ENCODE measurements around the gene RRP8. TPM values are rescaled to one million over a fixed set of nuclear protein-coding genes. Genes with fewer than 3 reads are reported as not detected.

RRP8 gene
- total RNA-seq: 7.4 and 23.3 TPM in 2 replicates

GRCh38 chr11:6603287-6604080, at the start of gene RRP8, which contains the start of gene ILK:
TSS of gene RRP8 (minus strand) at chr11:6603616. CDS start at chr11:6603502, 114 bp downstream.
TSS of gene ILK (plus strand) at chr11:6603774. CDS start at chr11:6604272, 498 bp downstream.

GRCh38 chr11:6619004-6619745, 15.8 kb upstream of the RRP8 start, which contains the start of gene TPP1:
TSS of gene TPP1 (minus strand) at chr11:6619422. CDS start at chr11:6619400, 22 bp downstream.

GRCh38 chr11:6612213-6613041, 9.0 kb upstream of the RRP8 start, which contains the start of gene TAF10:
TSS of gene TAF10 (minus strand) at chr11:6612216. CDS start at chr11:6612189, 27 bp downstream.

Other genes starting within 250 kb of the RRP8 start
- gene SMPD1, start 213.1 kb downstream of the RRP8 start, total RNA-seq: 58.9 and 73.5 TPM in 2 replicates
- gene APBB1, start 184.5 kb downstream of the RRP8 start, total RNA-seq: 28.7 and 40.3 TPM in 2 replicates
- 0.49 TPM in 1 of 2 replicates, not detected in the other for gene HPX, start 162.6 kb downstream of the RRP8 start, total RNA-seq
- 14.4 and 18.6 TPM in 2 replicates for gene TRIM3, start 129.7 kb downstream of the RRP8 start, total RNA-seq
- 54.3 and 73.7 TPM in 2 replicates for gene ARFIP2, start 122.3 kb downstream of the RRP8 start, total RNA-seq
- gene TIMM10B, start 122.1 kb downstream of the RRP8 start, total RNA-seq: 17.3 and 34.3 TPM in 2 replicates
- gene DNHD1, start 106.3 kb downstream of the RRP8 start, total RNA-seq: 1.9 and 2.2 TPM in 2 replicates
- gene ILK, start 158 bp upstream of the RRP8 start, total RNA-seq: 130 and 151 TPM in 2 replicates
- 33.9 and 42.9 TPM in 2 replicates for gene TAF10, start 8.6 kb upstream of the RRP8 start, total RNA-seq
- gene TPP1, start 15.8 kb upstream of the RRP8 start, total RNA-seq: 55.4 and 57.9 TPM in 2 replicates
- 1.9 and 2.5 TPM in 2 replicates for gene DCHS1, start 52.2 kb upstream of the RRP8 start, total RNA-seq
- gene MRPL17, start 79.7 kb upstream of the RRP8 start, total RNA-seq: 36.6 and 44.0 TPM in 2 replicates
- not detected in 2 replicates for gene OR2AG2, start 168.4 kb upstream of the RRP8 start, total RNA-seq
- not detected in 2 replicates for gene OR2AG1, start 179.4 kb upstream of the RRP8 start, total RNA-seq
- gene OR6A2, start 196.1 kb upstream of the RRP8 start, total RNA-seq: 0.65 and 3.4 TPM in 2 replicates
- not detected in 2 replicates for gene OR10A5, start 242.1 kb upstream of the RRP8 start, total RNA-seq